HG03095 (cell line): ENCODE data around the gene CCNI2.
"Not testable (repeated sequence)": the region's sequence is repeated elsewhere in the genome, so short reads cannot be mapped to it uniquely, and the experiment has no call there.

Source experiments
- ATAC-seq: cut with Tn5 transposase; IDR thresholded peaks from one replicate; pipeline ENCODE4 v1.9.1; 2021; ENCODE audit warnings: moderate library complexity; ENCODE audit not compliant: unreplicated experiment

The CCNI2 gene

DNA sequence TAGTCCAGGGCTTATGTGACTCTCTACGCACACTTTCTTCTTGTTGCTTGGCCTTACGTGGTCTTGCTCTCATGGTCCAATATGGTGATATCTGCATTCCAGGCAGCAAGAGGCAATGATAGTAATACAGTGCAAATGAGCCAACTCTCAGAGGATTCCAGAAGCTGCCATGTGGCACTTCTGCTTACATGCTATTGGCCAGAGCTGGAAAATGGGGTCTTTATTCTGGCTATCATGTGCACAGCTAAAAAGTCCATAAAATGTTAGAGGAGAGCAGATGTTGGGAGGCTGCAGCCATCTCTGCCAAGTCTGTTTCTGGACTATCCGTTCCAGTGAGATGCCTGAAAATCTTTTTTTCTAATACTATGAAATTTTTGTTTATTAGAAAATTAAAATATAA, 32.7 kb downstream of the CCNI2 start:
- no peak for ATAC-seq

DNA sequence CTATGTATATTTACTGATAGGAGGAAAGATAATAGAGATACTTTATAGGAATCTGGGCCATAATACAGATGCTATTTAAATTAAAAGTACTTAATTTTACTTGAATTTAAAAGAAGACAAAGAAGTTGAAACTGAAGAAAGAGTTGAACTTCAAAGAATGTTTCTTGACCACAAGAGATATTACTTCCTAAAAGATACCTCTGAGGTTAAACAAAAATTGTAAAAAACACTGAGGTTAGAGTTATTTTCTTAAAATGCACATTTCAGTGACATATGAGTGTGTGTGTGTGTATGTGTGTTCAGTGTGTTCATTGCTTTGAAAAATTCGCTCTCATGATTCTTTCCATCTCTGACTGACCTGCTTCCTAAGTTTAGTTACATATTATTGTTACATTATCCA, 33.4 kb downstream of the CCNI2 start:
- ATAC-seq, result no peak

DNA sequence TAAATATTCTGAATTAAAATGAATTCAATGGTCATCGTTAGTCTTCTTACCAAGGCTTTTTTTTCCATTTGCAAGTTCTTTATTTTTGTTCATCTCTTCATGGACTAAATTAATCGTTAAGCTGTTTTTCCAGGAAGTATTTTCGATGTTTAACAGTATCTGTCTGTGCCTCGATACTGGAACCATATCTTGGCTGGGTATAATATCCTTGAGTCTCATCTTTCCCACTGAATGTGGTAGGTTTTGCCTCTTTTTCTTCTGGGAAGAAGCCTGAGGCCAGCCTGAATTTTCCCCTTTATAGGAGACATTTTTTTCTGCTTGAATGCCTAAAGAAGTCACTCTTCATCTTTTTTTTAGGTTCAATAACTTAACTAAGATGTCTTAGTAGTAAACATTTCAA, 33.8 kb downstream of the CCNI2 start:
- ATAC-seq, result no peak

DNA sequence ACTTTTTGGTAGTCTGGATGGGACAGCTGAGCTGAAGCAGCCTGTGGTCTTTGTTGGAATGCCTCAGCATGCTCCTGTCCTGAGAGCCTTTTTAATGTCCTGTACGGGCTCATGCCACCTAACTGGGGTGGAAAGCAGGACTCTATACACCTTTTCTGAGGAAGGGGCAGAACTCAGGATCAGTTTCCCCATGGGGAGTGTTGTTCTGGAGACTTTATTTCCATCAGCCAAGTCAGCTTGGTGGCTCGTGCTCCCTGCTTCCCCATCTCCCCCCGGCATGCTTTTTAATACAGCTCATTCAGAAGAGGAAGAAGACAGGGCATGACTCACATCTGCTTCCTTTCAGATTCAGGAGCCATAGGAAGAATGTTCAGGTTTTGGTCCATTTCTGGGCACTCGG, 34.9 kb downstream of the CCNI2 start:
- no peak for ATAC-seq

DNA sequence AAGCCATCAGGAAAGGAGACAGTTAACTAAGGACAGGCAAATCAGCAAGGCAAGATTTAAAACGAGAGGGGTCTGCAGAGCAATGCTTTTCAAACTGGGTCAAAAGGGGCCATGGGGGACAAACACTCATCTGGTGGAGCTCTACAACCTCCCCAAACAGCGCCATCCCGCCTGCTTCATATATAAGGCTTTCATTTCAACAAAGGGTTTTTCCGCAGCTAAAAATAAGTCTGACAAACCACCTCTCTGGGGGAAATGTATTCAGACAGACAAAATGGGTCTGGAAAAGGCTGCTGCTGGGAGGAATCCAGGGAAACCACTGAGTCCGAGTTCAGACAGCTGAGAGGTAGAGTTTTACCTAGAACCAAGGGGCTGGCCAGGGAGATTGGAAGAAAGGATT, 38.1 kb downstream of the CCNI2 start:
- no peak for ATAC-seq

DNA sequence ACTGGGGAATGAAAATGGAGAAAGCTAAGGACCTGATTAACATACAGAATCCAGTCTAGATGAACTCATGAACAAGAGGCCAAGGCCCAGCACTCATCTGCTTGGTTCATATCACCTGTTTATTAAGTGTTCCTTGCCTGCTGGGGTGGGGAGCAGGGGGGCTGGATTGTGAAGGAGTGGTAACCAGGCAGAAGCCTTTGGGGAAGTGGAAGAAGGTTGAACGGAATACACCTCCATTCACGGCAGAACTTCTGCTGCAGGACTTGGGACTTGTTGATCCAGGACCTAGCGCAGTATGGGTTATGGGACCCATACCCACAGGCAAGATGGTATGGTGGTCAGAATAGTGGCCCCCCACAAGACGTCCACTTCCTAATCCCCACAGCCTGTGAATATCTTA, 38.6 kb downstream of the CCNI2 start:
- ATAC-seq, result no peak

DNA sequence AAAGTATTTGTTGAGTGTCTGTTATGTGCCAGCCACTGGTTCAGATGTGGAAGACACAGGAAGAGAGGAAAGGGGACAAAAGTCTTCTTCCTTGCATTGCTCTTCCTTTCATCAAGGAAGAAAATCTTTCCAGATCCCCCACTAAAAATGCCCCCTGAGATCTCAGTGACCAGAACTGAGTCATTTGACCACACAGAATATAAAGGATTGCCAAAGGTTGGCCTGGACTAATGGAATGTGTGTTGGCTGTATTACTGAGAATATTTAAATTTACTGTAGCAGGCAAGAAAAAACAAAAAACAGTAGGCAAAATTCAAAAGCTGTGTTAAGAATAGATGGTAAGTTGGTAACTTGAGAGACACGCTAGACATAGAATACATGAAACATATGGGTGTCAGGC, 39.9 kb downstream of the CCNI2 start:
- no peak for ATAC-seq

DNA sequence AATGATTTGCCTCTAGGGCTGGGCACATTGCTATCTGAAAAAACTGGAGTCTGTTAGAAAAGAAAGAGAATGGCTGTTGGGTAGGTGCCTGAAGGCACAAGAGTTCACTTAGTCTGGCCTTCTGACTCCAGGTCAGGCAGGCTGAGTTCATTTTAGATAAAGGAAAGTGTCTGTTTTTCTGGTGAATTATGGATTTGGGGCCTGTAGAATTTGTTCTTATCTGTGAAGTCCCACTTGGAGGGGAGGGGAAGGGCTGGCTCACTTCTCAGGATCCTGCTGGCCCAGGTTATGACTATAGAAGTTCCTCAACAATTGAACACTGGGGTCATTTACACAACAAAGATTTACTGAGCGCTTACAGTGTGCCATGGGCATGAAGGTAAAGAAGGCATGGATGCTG, 41.3 kb downstream of the CCNI2 start:
- no peak for ATAC-seq

DNA sequence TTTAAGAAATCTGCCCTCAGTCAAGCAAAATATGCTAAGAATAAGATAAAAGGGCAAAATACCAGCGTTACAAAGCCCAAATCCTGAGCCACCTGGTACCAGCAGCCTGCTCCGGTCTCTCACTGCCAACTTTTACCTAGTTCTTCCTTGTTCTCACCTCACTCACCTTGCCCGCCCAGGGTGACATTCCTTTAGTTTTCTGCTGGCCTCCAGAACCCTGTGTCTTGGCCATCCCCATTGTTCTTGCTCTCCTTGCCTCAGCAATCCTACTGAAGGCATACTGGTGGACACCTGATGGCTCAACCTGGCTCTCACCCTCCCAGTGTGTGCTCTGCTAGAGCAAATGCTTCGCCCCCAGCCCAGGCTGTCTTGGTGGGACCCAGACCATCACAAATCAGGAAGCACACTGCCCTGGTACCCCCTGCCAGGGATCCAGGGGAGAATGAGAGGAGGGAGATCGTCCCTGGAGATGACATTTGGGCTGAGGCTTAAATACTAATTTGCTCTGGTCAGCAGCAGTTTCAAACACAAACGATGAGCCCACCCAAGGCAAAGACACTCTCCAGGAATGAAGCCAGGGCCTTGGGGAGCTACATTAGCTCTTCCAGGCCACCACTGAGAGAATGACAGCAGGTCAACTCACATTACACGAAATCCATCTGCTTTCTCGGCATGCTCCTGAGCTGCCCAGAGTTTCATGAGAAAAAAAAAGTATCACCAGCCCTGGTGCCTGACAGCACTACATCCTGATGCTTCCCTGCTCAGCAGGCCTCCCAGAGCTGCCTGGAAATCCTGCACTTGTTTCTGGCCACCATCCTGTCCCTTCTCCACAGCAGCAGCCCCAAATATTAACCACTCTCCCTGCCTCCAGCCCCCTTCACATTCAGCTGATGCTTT, 42.0 kb downstream of the CCNI2 start:
- ATAC-seq, result no peak

DNA sequence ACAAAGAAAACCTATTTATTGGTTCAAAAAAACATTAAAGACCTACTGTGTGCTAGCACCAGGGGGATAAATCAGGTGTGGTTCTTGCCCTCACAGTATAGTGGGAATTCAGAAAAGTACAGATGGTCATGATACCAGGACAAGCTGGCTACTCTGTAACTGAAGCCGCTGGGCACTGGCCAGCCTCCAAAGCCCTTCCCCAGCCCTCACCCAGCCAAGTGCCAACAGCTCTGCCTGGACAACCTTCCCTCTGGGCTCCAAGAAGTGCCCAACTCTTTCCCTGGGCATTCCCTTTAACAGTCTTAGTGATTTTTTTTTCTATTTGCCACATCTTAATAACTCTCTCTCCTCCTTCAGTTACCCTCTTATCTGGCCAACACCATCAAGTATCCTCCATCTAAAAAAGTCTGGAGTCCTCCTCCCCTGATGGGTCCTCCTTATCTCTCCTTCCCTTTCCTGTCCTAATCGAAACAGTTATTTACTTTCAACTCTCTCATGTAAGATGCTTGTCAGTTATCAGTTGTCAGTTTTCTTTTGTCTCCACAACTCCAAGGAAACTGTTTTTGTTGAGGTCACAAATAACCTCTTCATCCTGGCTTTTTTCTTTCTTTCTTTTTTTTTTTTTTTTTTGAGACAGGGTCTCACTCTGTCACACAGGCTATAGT, 43.1 kb downstream of the CCNI2 start:
- no peak for ATAC-seq

DNA sequence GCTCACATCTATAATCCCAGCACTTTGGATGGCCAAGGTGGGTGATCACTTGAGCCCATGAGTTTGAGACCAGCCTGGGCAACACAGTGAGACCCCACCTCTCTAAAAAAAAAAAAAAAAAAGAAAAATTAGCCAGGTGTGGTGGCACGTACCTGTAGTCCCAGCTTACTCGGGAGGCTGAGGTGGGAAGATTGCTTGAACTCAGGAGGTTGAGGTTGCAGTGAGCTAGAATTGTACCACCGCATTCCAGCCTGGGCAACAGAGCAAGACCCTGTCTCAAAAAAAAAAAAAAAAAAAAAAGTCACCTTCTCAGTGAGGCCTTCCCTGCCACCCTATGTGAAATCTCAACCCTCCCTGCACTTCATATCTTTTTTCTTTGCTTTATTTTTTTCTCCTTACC, 43.8 kb downstream of the CCNI2 start:
- no peak for ATAC-seq

DNA sequence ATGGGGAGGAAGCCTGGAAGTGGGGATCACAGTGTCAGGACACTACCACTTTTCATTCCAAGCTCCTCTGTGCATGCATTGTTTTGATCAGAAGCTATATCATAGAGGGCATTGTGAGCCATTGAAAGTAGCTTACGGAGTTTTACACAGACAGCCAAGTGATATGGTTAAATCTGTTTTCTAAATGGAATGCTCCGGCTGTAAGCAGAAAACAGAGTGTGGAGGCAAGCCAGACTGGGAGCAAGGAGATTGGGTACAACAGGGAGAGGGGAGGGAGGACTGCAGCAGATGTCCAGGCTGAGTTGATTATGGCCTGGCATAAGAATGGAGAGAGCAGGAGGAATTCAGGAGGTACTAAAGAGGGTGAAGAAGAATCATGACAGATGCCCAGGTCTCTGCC, 50.4 kb downstream of the CCNI2 start:
- ATAC-seq, result no peak

DNA sequence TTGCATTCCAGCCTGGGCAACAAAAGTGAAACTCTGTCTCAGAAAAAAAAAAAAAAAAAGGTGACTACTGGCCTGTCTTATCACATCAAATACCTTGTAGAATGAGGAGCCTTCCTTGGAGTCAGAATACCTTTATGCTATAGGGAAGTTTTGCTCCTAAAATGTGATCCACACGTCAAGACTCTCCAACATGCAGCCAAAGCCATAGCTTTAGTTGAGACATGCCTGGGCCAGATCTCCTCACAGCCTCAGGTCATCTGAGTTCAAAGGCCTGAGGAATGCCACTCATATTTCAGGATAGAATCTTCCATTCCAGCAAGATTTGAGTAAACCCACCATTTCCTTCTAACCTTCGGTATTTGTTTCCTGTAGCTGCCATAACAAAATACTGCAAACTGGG, 52.2 kb downstream of the CCNI2 start:
- ATAC-seq, result no peak

DNA sequence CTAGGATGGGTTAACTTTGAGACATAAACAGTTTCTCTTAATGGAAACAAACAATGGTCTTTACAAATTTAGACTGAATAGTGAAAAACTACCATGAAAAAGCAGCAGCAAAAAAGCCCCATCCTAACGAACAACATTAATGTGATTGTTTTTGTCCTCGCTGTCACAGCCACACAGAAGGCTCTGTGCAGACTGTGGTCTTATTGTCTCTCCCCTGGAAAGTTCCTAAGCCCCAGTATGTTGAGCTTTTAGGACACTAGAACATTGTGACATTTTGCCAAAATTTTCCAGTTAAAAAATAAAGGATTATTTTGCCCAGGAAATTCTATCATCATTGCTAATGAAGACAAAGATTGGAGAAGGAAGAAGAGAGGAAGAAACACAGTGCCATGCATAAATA, 53.3 kb downstream of the CCNI2 start:
- no peak for ATAC-seq

DNA sequence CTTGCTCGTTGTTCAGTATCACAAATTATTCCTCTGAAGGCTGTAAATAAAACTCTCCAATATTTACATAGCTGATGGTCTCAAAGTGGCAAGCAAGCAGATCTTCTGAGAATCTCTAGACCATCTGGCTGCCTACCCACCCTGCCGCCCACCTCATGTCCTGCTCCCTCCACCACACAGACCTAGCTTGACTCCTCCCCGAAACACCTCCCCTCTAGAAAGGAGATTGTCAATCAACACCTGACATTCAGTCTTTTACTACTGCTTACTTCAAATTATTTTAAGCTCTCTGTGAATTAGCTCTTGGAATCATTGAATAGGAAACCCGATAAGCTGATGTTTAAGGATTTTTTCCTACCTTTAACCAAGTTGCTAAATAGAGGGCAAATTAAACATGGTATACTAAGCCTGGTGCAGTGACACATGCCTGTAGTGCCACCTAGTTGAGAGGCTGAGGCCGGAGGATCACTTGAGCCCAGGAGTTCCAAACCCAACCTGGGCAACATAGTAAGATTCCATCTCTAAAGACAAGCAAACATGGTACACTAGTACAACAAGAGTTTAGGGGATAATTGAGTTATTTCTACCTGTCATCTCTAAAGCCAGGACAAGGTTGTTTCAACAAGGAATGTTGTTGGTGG, 54.9 kb downstream of the CCNI2 start:
- ATAC-seq, result no peak

DNA sequence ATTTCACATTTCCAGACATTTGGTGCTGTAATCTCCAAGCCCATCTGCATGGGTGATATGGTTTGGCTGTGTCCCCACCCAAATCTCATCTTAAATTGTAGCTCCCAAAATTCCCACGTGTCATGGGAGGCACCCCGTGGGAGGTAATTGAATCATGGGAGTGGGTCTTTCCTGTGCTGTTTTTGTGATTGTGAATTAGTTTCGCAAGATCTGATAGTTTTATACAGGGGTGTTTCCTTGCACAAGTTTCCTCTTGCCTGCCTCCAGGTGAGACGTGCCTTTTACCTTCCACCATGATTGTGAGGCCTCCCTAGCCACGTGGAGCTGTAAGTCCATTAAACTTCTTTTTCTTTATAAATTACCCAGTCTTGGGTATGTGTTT, 55.5 kb downstream of the CCNI2 start:
- ATAC-seq, result not testable (repeated sequence)
